SJCRH30 (cell line): ENCODE measurements around the gene UBE2G2. TPM values are rescaled to one million over a fixed set of nuclear protein-coding genes. Genes with fewer than 3 reads are reported as not detected.
"Not testable (repeated sequence)": the region's sequence is repeated elsewhere in the genome, so short reads cannot be mapped to it uniquely, and the experiment has no call there.

Experiments used
- DNase-seq, 2 experiments: peaks; one replicate each; pipeline ENCODE4 v3.0.0-alpha.2; 2015 to 2020
- H3K27ac ChIP-seq: fragments of 250-450 bp; sonication (Bioruptor Pico); 2 replicates; pipeline ENCODE4 v1.5.1; 2020; ENCODE audit warnings: mild to moderate bottlenecking, moderate library complexity
- H3K27me3 ChIP-seq: fragments of 250-450 bp; sonication (Bioruptor Pico); 2 replicates; pipeline ENCODE4 v1.5.1; 2020; ENCODE audit warnings: mild to moderate bottlenecking, moderate library complexity
- H3K36me3 ChIP-seq: fragments of 250-450 bp; sonication (Bioruptor Pico); 2 replicates; pipeline ENCODE4 v1.5.1; 2020; ENCODE audit warnings: mild to moderate bottlenecking, moderate library complexity
- H3K4me1 ChIP-seq: fragments of 250-450 bp; sonication (Bioruptor Pico); 2 replicates; pipeline ENCODE4 v1.5.1; 2020; ENCODE audit warnings: mild to moderate bottlenecking, moderate library complexity
- H3K4me3 ChIP-seq: fragments of 250-450 bp; sonication (Bioruptor Pico); 2 replicates; pipeline ENCODE4 v1.5.1; 2020; ENCODE audit warnings: mild to moderate bottlenecking, moderate library complexity
- H3K9me3 ChIP-seq: fragments of 250-450 bp; sonication (Bioruptor Pico); replicated peaks from 2 replicates; pipeline ENCODE4 v1.5.1; 2020; ENCODE audit warnings: mild to moderate bottlenecking, moderate library complexity
- total RNA-seq: library from RNA; depleted of rRNA; stranded (reverse); fragments of >200 nt; shearing (Covaris generic); gene quantifications from 2 replicates; pipeline ENCODE4 v1.2.3, GENCODE V29; 2014

UBE2G2 gene
- total RNA-seq, 1 experiment from 2014 or later, result 90.5 TPM

GRCh38 chr21:44840771-44841170 lies 39.2 kb upstream of the UBE2G2 start:
- Histone ChIP-seq H3K4me1 (peaks cover 14% of the 10 kb centered on the region), H3K36me3 (no peaks in the 10 kb centered on the region), H3K27me3 (no peaks in the 10 kb centered on the region), H3K27ac (no peak overlapping the region), H3K9me3 (no peaks in the 10 kb centered on the region), H3K4me3 (no peak overlapping the region)
- DNase-seq, result no peak

GRCh38 chr21:44838951-44839350 lies 37.3 kb upstream of the UBE2G2 start:
- DNase-seq, result no peak
- Histone ChIP-seq H3K9me3 (no peaks in the 10 kb centered on the region), H3K4me3 (no peak overlapping the region), H3K4me1 (peaks cover 14% of the 10 kb centered on the region), H3K36me3 (no peaks in the 10 kb centered on the region), H3K27me3 (no peaks in the 10 kb centered on the region), H3K27ac (no peak overlapping the region)

DNA sequence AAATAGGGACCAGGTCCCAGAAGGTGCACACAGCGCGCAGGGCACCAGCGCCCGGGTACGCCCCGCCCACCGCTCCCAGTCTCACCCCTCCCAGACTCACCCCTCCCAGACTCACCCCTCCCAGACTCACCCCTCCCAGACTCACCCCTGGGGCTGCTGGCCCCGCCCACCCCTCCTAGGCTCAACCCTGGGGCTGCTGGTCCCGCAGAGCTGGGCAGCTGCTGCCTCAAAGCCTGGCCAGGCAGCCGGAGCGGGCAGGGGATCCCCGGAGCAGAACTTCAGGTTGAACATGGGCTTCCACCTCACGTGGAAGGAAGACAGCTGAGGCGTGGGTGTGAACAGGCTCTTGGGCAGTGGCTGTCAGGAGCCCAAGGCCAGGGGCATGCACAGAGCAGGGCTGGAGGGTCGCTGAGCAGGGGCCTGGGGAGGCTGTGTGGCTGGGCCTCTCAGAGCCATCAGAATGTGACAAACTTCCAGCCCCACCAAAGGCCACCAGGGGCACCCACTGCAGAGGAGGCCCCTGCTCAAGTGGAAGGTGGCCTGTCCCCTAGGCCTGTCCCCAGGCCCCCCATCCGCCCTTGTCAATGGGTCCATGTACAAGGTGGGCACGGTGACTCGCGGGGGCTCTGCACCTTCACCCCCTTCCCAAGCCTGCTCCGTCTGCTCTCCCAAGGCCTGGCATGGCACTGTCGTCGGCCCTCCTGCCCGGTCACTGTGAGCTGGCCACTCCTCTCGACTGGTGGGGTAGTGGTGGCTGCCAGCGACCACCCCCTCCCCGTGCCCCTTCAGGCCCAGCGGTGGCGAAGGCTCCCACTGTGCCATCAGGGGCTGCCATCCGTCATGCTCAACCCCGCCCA lies 36.6 kb upstream of the UBE2G2 start:
- peaks cover 14% of the 10 kb centered on the region for H3K4me1 ChIP-seq
- peak overlapping the region; percentile 81 for H3K27ac ChIP-seq
- no peaks in the 10 kb centered on the region for H3K36me3 ChIP-seq
- peak overlapping the region; percentile 42 for H3K4me3 ChIP-seq
- H3K9me3 ChIP-seq, result no peaks in the 10 kb centered on the region
- DNase-seq, result peak; percentile 89 to 92
- H3K27me3 ChIP-seq, result no peaks in the 10 kb centered on the region

- Histone ChIP-seq H3K4me3 (peak overlapping the region; percentile 42), H3K27ac (peak overlapping the region; percentile 81), H3K36me3 (no peaks in the 10 kb centered on the region), H3K9me3 (no peaks in the 10 kb centered on the region), H3K27me3 (no peaks in the 10 kb centered on the region), H3K4me1 (peaks cover 14% of the 10 kb centered on the region)
- DNase-seq, result peak; percentile 75 to 76
Measured at GRCh38 chr21:44837537-44837936, 35.9 kb upstream of the UBE2G2 start.

DNA sequence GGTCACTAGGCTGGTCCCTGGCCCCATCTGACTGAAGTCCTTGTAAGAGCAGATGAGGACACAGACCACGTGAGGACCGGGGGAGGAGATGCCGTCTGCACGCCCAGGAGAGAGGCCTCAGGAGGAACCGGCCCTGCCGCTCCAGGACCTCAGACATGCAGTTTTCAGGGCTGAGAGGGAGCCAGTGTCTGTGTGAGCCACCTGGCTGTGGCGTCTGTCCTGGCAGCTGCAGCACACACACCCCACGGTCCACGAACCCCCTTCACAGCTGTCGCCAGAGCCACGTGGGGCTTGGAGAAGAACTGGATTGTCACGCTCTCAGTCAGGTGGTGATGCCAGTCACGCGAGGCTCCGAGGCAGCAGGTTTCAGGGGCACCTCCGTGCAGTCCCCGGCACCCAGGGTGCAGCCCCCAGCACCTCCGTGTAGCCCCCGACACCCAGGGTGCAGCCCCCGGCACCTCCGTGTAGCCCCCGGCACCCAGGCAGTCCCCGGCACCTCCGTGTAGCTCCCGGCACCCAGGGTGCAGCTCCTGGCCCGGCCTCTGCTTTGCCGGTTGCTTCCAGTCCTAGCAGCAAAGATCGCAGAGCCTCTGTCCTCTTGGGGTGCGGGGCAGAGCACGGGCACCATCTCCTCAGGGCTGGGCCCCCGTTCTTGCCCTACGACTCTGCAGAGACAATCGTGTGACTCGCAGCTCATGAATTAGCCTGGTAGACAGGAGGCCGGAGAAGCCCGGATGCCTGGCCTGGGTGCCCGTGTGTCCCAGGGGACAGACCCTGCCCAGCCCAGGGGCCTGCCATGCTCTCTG lies 35.2 kb upstream of the UBE2G2 start:
- peak overlapping the region; percentile 81 for H3K27ac ChIP-seq
- H3K36me3 ChIP-seq, result no peaks in the 10 kb centered on the region
- H3K27me3 ChIP-seq, result no peaks in the 10 kb centered on the region
- DNase-seq, result peak; percentile 87 to 90
- no peaks in the 10 kb centered on the region for H3K9me3 ChIP-seq
- peaks cover 14% of the 10 kb centered on the region for H3K4me1 ChIP-seq
- peak overlapping the region; percentile 42 for H3K4me3 ChIP-seq

- Histone ChIP-seq H3K4me1 (peaks cover 14% of the 10 kb centered on the region), H3K27ac (peak overlapping the region; percentile 81), H3K9me3 (no peaks in the 10 kb centered on the region), H3K4me3 (peak overlapping the region; percentile 42), H3K27me3 (no peaks in the 10 kb centered on the region), H3K36me3 (no peaks in the 10 kb centered on the region)
- no peak for DNase-seq
Measured at GRCh38 chr21:44836349-44836665, 34.7 kb upstream of the UBE2G2 start.

DNA sequence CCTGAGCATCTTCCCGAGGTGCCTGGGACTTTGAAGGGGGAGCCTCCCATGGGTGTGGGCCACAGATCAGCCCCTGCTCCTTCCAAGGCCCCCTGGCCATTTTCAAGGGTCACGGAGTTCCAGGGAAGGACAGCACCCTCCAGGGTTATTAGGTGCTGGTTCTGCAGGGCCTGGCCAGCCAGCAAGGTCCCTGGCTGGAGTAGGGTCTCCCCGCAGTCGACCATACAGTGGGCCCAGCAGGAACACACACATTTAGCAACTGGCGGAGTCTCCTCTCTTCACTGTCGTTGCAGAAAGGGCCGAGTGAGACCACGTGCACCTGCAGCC lies 34.0 kb upstream of the UBE2G2 start:
- Histone ChIP-seq H3K4me1 (peaks cover 14% of the 10 kb centered on the region), H3K36me3 (no peaks in the 10 kb centered on the region), H3K9me3 (no peaks in the 10 kb centered on the region), H3K27me3 (no peaks in the 10 kb centered on the region), H3K27ac (no peak overlapping the region), H3K4me3 (no peak overlapping the region)
- no peak for DNase-seq

- no peak overlapping the region for H3K27ac ChIP-seq
- H3K4me3 ChIP-seq, result no peak overlapping the region
- no peaks in the 10 kb centered on the region for H3K27me3 ChIP-seq
- peaks cover 14% of the 10 kb centered on the region for H3K4me1 ChIP-seq
- H3K36me3 ChIP-seq, result no peaks in the 10 kb centered on the region
- no peaks in the 10 kb centered on the region for H3K9me3 ChIP-seq
- no peak for DNase-seq
Measured at GRCh38 chr21:44834951-44835646, 33.5 kb upstream of the UBE2G2 start.

- H3K36me3 ChIP-seq, result no peaks in the 10 kb centered on the region
- H3K4me3 ChIP-seq, result no peak overlapping the region
- H3K9me3 ChIP-seq, result no peaks in the 10 kb centered on the region
- DNase-seq, result no peak
- H3K27me3 ChIP-seq, result no peaks in the 10 kb centered on the region
- H3K4me1 ChIP-seq, result peaks cover 14% of the 10 kb centered on the region
- no peak overlapping the region for H3K27ac ChIP-seq
Measured at GRCh38 chr21:44834231-44834950, 32.8 kb upstream of the UBE2G2 start.

GRCh38 chr21:44833663-44834062 lies 32.0 kb upstream of the UBE2G2 start:
- no peaks in the 10 kb centered on the region for H3K27me3 ChIP-seq
- no peak overlapping the region for H3K27ac ChIP-seq
- H3K4me3 ChIP-seq, result no peak overlapping the region
- H3K9me3 ChIP-seq, result no peaks in the 10 kb centered on the region
- H3K4me1 ChIP-seq, result peaks cover 11% of the 10 kb centered on the region
- H3K36me3 ChIP-seq, result no peaks in the 10 kb centered on the region
- DNase-seq, result no peak

GRCh38 chr21:44832516-44833255 lies 31.1 kb upstream of the UBE2G2 start:
- not testable (repeated sequence) for H3K27me3 ChIP-seq

GRCh38 chr21:44831227-44831860 lies 29.7 kb upstream of the UBE2G2 start:
- H3K4me1 ChIP-seq, result no peaks in the 10 kb centered on the region
- H3K9me3 ChIP-seq, result no peaks in the 10 kb centered on the region
- no peak for DNase-seq
- H3K27me3 ChIP-seq, result no peaks in the 10 kb centered on the region
- H3K4me3 ChIP-seq, result no peak overlapping the region
- no peak overlapping the region for H3K27ac ChIP-seq
- H3K36me3 ChIP-seq, result no peaks in the 10 kb centered on the region

More at GRCh38 chr21:44832516-44833255, 31.1 kb upstream of the UBE2G2 start:
- H3K4me3 ChIP-seq, H3K27ac ChIP-seq, DNase-seq, H3K36me3 ChIP-seq, H3K4me1 ChIP-seq, H3K9me3 ChIP-seq: not testable (repeated sequence)

- no peaks in the 10 kb centered on the region for H3K36me3 ChIP-seq
- H3K4me1 ChIP-seq, result no peaks in the 10 kb centered on the region
- no peaks in the 10 kb centered on the region for H3K27me3 ChIP-seq
- no peaks in the 10 kb centered on the region for H3K9me3 ChIP-seq
- no peak for DNase-seq
- H3K4me3 ChIP-seq, result no peak overlapping the region
- no peak overlapping the region for H3K27ac ChIP-seq
Measured at GRCh38 chr21:44829507-44830092, 28.0 kb upstream of the UBE2G2 start.
